Neuronal stem cell (in vitro differentiated cells): ENCODE data around the gene MLF2.
A peak's percentile ranks its signal among the peaks of the same experiment; 100 is the strongest.

ENCODE experiments used
- DNase-seq: peaks from one replicate; pipeline ENCODE4 v3.0.0-alpha.2; 2013; ENCODE audit warnings: low spot score
- H2AFZ ChIP-seq: one replicate; pipeline ENCODE4 v1.6.1; 2013; ENCODE audit warnings: mild to moderate bottlenecking, low read length, inconsistent platforms
- H2AK5ac ChIP-seq: 2 replicates; pipeline ENCODE4 v1.6.1; 2013; ENCODE audit warnings: low read depth, mild to moderate bottlenecking, inconsistent platforms, low read length, moderate library complexity, mixed read lengths
- H2BK120ac ChIP-seq: 2 replicates; pipeline ENCODE4 v1.6.1; 2013; ENCODE audit warnings: low read depth, mild to moderate bottlenecking, inconsistent platforms, low read length, moderate library complexity, mixed read lengths
- H2BK12ac ChIP-seq: one replicate; pipeline ENCODE4 v1.6.1; 2013; ENCODE audit warnings: low read length, inconsistent platforms
- H2BK15ac ChIP-seq: 2 replicates; pipeline ENCODE4 v1.6.1; 2013; ENCODE audit warnings: mild to moderate bottlenecking, low read length, inconsistent platforms, mixed read lengths
- H2BK5ac ChIP-seq: one replicate; pipeline ENCODE4 v1.6.1; 2013; ENCODE audit warnings: inconsistent platforms, mild to moderate bottlenecking, low read length, moderate library complexity
- H3K14ac ChIP-seq: one replicate; pipeline ENCODE4 v1.6.1; 2013; ENCODE audit warnings: low read length, inconsistent platforms
- H3K18ac ChIP-seq: 2 replicates; pipeline ENCODE4 v1.6.1; 2013; ENCODE audit warnings: low read length, inconsistent platforms
- H3K23ac ChIP-seq: 2 replicates; pipeline ENCODE4 v1.6.1; 2013; ENCODE audit warnings: low read depth, mild to moderate bottlenecking, mixed read lengths, low read length, inconsistent platforms; ENCODE audit not compliant: poor library complexity
- H3K27ac ChIP-seq: replicated peaks from 3 replicates; pipeline ENCODE4 v1.5.1; 2013; ENCODE audit warnings: low read length, inconsistent platforms
- H3K27me3 ChIP-seq, 3 experiments: 2 replicates each; pipeline ENCODE4 v1.6.1; 2013; ENCODE audit warnings: low read length in 3 of 3, mild to moderate bottlenecking in 2 of 3, inconsistent platforms in 1 of 3, low read depth in 1 of 3, mixed read lengths in 1 of 3, moderate library complexity in 1 of 3; ENCODE audit not compliant: control insufficient read depth in 3 of 3, insufficient read depth in 3 of 3
- H3K36me3 ChIP-seq, 2 donors: replicated peaks in 1 of 2; 2 replicates each; pipeline ENCODE4 v1.6.1; 2013; ENCODE audit warnings: low read length in 2 of 2; ENCODE audit not compliant: control insufficient read depth in 2 of 2, insufficient read depth in 2 of 2
- H3K4ac ChIP-seq: 2 replicates; pipeline ENCODE4 v1.6.1; 2013; ENCODE audit warnings: inconsistent platforms, mild to moderate bottlenecking, low read length, moderate library complexity
- H3K4me1 ChIP-seq, 2 donors: 1 replicate in 1 of 2; 2 replicates in 1 of 2; pipeline ENCODE4 v1.6.1; 2013; ENCODE audit warnings: low read length in 2 of 2, low read depth in 1 of 2; ENCODE audit not compliant: control insufficient read depth in 2 of 2, insufficient read depth in 1 of 2
- H3K4me2 ChIP-seq: one replicate; pipeline ENCODE4 v1.6.1; 2013; ENCODE audit warnings: mild to moderate bottlenecking, low read length, inconsistent platforms; ENCODE audit not compliant: insufficient read depth, poor library complexity, severe bottlenecking
- H3K4me3 ChIP-seq, 2 donors: 2 replicates each; pipeline ENCODE4 v1.5.1; 2013; ENCODE audit warnings: low read length in 2 of 2, mild to moderate bottlenecking in 2 of 2, inconsistent platforms in 1 of 2, moderate library complexity in 1 of 2
- H3K79me1 ChIP-seq: one replicate; pipeline ENCODE4 v1.6.1; 2013; ENCODE audit warnings: low read depth, mild to moderate bottlenecking, inconsistent platforms, low read length, moderate library complexity
- H3K9ac ChIP-seq: one replicate; pipeline ENCODE4 v1.6.1; 2013; ENCODE audit warnings: mild to moderate bottlenecking, low read depth, low read length, inconsistent platforms; ENCODE audit not compliant: poor library complexity
- H3K9me3 ChIP-seq, 2 donors: replicated peaks in 1 of 2; 2 replicates each; pipeline versions ENCODE3 to v1.6.1; 2013; ENCODE audit warnings: low read length in 2 of 2, mild to moderate bottlenecking in 2 of 2, inconsistent platforms in 1 of 2, low read depth in 1 of 2, mixed read lengths in 1 of 2, moderate library complexity in 1 of 2; ENCODE audit not compliant: control insufficient read depth in 2 of 2, insufficient read depth in 1 of 2
- H4K8ac ChIP-seq: one replicate; pipeline ENCODE4 v1.6.1; 2013; ENCODE audit warnings: low read depth, mild to moderate bottlenecking, inconsistent platforms, low read length, moderate library complexity
- H4K91ac ChIP-seq: one replicate; pipeline ENCODE4 v1.6.1; 2013; ENCODE audit warnings: low read length, low read depth, mild to moderate bottlenecking, inconsistent platforms; ENCODE audit not compliant: poor library complexity
- WGBS, 2 donors: extraction: QIAGEN DNeasy Blood & Tissue Kit; methylation state at CpG; one replicate each; pipeline ENCODE4 v1.1.7; 2013; ENCODE audit warnings: missing lambda C conversion rate in 2 of 2, mixed read lengths in 1 of 2; ENCODE audit not compliant: insufficient read length in 2 of 2, insufficient replicate concordance in 1 of 2; ENCODE audit errors: extremely low coverage in 2 of 2; 5-methylcytosine and 5-hydroxymethylcytosine counted together

The MLF2 gene

DNA sequence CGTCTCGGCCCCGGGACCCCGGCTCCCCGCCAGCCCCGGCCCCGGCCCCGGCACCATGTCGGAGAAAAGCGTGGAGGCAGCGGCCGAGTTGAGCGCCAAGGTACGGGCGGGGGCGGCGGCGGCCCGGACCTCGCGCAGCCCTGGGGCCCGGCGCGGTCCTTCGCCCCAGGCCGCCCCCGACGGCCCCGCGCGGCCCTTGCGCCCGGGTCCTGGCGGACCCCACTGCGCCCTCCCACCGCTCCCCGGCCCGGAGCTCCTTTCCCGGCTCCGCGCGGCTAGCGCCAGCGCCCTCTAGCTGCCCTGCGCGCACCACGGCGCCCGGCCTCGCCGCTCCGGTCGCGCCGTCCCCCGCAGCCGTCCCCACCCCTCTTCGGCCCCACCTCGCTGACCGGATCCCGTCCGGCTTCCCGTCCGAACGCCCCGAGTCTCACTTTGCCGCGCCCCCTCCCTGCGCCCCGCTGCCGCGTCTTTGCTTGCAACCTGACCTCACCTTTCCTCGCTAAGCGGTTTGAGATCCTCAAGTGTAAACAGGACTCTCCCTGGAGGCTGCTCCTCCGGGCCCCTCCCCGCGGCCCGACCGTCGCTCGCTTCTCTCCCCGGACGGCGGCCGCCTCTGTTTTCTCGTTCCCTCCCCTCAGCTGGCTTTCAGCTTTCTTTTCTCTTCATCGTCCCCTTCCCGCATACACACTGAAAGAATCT is 13.9 kb upstream of the MLF2 start:
- H3K18ac ChIP-seq: peak overlapping the region; percentile 96
- no peak overlapping the region for H3K4ac ChIP-seq
- peak overlapping the region; percentile 93 to 98 for H3K4me3 ChIP-seq
- H3K36me3 ChIP-seq: peaks cover 25 to 36% of the 10 kb centered on the region in 2 donors
- no peak overlapping the region for H4K91ac ChIP-seq
- peaks cover 0 to 4% of the 10 kb centered on the region in 2 donors for H3K9me3 ChIP-seq
- peak overlapping the region; percentile 96 for H3K27ac ChIP-seq
- DNase-seq: no peak
- H3K27me3 ChIP-seq: peaks cover 0 to under 1% (median 0%) of the 10 kb centered on the region in 3 experiments
- peak overlapping the region; percentile 58 for H3K14ac ChIP-seq
- no peak overlapping the region for H2BK15ac ChIP-seq
- H2AK5ac ChIP-seq: peak overlapping the region; percentile 42
- H3K4me1 ChIP-seq: peaks cover 39 to 50% of the 10 kb centered on the region in 2 donors
- H3K23ac ChIP-seq: peak overlapping the region; percentile 95
- no peak overlapping the region for H2AFZ ChIP-seq
- H4K8ac ChIP-seq: no peak overlapping the region
- H2BK12ac ChIP-seq: no peak overlapping the region
- peaks cover 8% of the 10 kb centered on the region for H3K79me1 ChIP-seq
- H3K4me2 ChIP-seq: peak overlapping the region; percentile 84
- peak overlapping the region; percentile 99 for H2BK5ac ChIP-seq
- WGBS, 2 donors: no CpG with 5 or more reads among the region's 88 CpGs
- H3K9ac ChIP-seq: peak overlapping the region; percentile 98
- no peak overlapping the region for H2BK120ac ChIP-seq

DNA sequence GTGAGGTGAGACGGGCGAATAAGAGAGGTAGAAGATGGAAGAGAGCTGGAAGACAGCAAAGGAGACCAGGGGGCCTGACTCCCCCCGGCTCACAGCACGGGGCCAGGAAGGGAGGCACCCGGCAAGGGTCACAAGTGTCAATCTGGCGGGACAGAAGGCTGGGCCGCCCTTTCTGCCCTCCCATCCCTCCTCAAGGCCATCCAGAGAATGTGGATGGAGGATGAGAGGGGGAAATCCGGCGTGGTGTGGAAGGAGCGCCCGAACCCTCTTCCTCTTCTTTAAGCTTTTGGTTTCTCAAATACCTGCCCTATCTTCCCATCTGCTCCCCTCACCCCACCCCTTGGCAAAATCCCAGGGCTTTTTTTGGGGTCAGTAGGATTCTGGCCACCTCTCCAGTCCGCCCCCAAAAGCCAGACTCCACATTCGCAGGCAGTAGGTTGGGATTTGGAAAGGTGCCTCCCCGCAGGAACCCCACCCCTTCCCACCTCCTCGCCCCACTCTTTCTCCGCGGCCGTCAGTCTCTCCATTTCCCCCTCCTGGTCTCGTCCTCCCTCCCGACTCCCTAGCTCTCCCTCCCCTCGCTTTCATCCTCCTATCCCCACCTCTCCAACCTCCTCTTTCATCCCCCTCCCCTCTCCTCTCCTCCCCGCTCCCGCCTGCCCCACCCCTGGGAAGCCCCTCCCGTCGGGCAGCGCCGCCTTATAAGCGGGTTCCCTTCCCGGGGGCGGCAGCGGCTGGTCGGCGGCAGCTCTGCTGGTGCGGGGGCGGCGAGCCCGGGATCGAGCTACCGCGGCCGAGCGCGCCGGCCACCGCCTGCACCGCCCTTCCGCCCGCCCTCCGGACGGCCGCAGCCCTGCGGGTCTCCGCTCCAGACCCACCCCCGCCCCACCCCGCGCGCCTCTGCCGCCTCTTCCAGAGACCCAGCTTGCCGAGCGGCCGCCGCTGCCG is 13.0 kb upstream of the MLF2 start, which contains the start of gene PTMS:
Gene PTMS (plus strand): TSS at position 730 of the 948 bp plus-strand sequence. CDS start 343 bp downstream, outside the sequence.
- Histone ChIP-seq H2AK5ac (peak within 1 kb of the TSS; percentile 42), H2AFZ (peak within 1 kb of the TSS; percentile 10), H3K4me2 (peak within 1 kb of the TSS; percentile 84), H2BK15ac (peak within 1 kb of the TSS; percentile 88), H3K4ac (no peak within 1 kb of the TSS), H2BK12ac (no peak within 1 kb of the TSS), H4K8ac (no peak within 1 kb of the TSS), H3K4me1 (peaks cover 31 to 46% of the 10 kb centered on the region in 2 donors), H3K27ac (peak within 1 kb of the TSS; percentile 98), H3K27me3 (no peaks in the 10 kb centered on the region), H3K9ac (peak within 1 kb of the TSS; percentile 98), H3K14ac (peak within 1 kb of the TSS; percentile 58), H3K18ac (peak within 1 kb of the TSS; percentile 96), H2BK5ac (peak within 1 kb of the TSS; percentile 99), H2BK120ac (peak within 1 kb of the TSS; percentile 65), H4K91ac (peak within 1 kb of the TSS; percentile 60), H3K36me3 (peaks cover 16 to 27% of the 10 kb centered on the region in 2 donors), H3K23ac (peak within 1 kb of the TSS; percentile 95), H3K9me3 (peaks cover 0 to 4% of the 10 kb centered on the region in 2 donors), H3K79me1 (peaks cover 5% of the 10 kb centered on the region), H3K4me3 (peak within 1 kb of the TSS; percentile 93 to 98)
- 100% methylated on average over 1 of the region's 63 CpGs; no CpG with 5 or more reads in 1 of the 2 donors for WGBS, 2 donors
- peak; percentile 89 for DNase-seq

DNA sequence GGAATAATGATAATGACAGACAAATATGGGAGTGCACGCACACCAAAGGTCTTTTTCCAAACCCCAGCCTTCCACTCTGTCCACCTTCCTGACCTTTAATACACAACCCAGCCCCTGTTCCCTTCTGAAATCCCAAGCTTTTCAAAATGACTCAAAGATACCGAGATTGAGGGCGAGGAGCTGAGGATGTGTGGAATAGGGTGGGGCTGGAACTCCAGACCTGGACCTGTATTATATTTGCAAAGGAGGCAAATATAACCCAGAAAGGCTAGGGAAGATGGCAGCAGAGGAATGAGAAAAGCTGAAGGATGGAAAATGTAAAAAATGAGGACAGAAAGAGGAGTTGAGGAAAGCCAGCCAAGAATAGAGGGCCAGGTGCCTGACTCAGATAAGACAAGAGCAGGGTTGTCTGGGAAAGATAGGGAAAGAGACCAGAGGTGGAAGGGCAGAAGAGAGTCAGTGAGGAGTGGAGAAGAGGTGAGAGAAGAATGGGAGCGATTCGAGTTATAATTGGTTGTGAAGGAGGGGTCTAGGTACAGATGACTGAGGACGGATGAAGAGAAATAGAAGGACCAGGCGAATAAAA is 12.2 kb upstream of the MLF2 start:
- Histone ChIP-seq H3K23ac (no peak overlapping the region), H2BK120ac (peak overlapping the region; percentile 65), H3K36me3 (peaks cover 10 to 19% of the 10 kb centered on the region in 2 donors), H2BK5ac (peak overlapping the region; percentile 99), H3K14ac (no peak overlapping the region), H3K4ac (no peak overlapping the region), H2AK5ac (no peak overlapping the region), H3K9me3 (peaks cover 0 to 3% of the 10 kb centered on the region in 2 donors), H3K79me1 (peaks cover 5% of the 10 kb centered on the region), H4K91ac (peak overlapping the region; percentile 60), H3K4me3 (peak overlapping the region; percentile 36 to 98), H3K9ac (no peak overlapping the region), H4K8ac (no peak overlapping the region), H3K4me1 (peaks cover 26 to 44% of the 10 kb centered on the region in 2 donors), H2BK15ac (peak overlapping the region; percentile 88), H3K4me2 (peak overlapping the region; percentile 73), H3K27me3 (no peaks in the 10 kb centered on the region), H2BK12ac (no peak overlapping the region), H3K18ac (peak overlapping the region; percentile 89), H3K27ac (peak overlapping the region; percentile 98), H2AFZ (peak overlapping the region; percentile 10)
- no CpG with 5 or more reads among the region's 7 CpGs for WGBS, 2 donors
- DNase-seq: no peak
